Heart left ventricle (tissue), 13 donors: Measurements from ENCODE around the gene NWD2.

Source experiments
- CTCF ChIP-seq, 12 donors: fragments of 200-600 bp; sonication (generic) in 4 of 12; IDR thresholded peaks; one replicate each; pipeline versions ENCODE4 v1.5.0 to v1.8.0; 2018 to 2022; ENCODE audit warnings: antibody characterized with exemption in 12 of 12, mild to moderate bottlenecking in 5 of 12
- POLR2A ChIP-seq, 2 donors: fragments of 450-650 bp; IDR thresholded peaks; one replicate each; pipeline ENCODE4 v1.6.1; 2017; ENCODE audit warnings: antibody characterized with exemption in 2 of 2, mild to moderate bottlenecking in 2 of 2, moderate library complexity in 2 of 2
- donor health status: ischemic (EF 13 %, LVEDD 7.1; RV severe dilation, severe dysfunction).
- donor health status: DM: no; HTN: yes; CAD: no.
- donor health status: DM: no; HTN: no; CAD: no.
- donor health status: ischemic (EF 25% LVEDD 6.9; RV normal size, moderate dysfunction).
- donor health status: ischemic (EF 25% LVEDD 5.7; RV mildly dilated, moderate dysfunction).
- donor health status: ischemic (EF 35%, LVEDD 5.7; RV mildly dilated, moderate dysfunction).
- donor health status: nonischemic (EF 11% LVEDD 7.7; RV severe dilation, severe dysfunction).
- donor health status: DM: yes; HTN: yes; CAD: no.
- donor health status: PGD.
- donor health status: ischemic (EF 29% LVEDD 5.4; RV normal size, mild dysfunction).
- donor health status: nonischemic (EF 23%, LVEDD 6.1; RV moderate dilation, normal function).

- TF ChIP-seq POLR2A (IDR thresholded peaks at IDR 0.05), result no peak
- TF ChIP-seq CTCF (IDR thresholded peaks at IDR 0.05), result no peak
These were observed 123.4 kb downstream of the NWD2 start for GRCh38 chr4:37367901-37368300.
